HCT116 (cell line): ENCODE data around the gene LTA4H.

Experiments used
- CEBPB ChIP-seq: IDR thresholded peaks from 2 replicates; pipeline ENCODE4 v1.6.1; 2012; ENCODE audit warnings: low read depth
- CTCF ChIP-seq, 3 experiments: fragments of 200-600 bp in 1 of 3; sonication (generic) in 1 of 3; IDR thresholded peaks in 2 of 3; conservative IDR thresholded peaks in 1 of 3; 2 replicates each; pipeline ENCODE4 v1.5.1; 2012 to 2017; ENCODE audit warnings: low read depth in 2 of 3, low read length in 2 of 3, antibody characterized with exemption in 1 of 3, borderline replicate concordance in 1 of 3, control low read depth in 1 of 3, mild to moderate bottlenecking in 1 of 3, mixed read lengths in 1 of 3, mixed run types in 1 of 3, moderate library complexity in 1 of 3; ENCODE audit not compliant: insufficient read depth in 1 of 3
- EGR1 ChIP-seq: IDR thresholded peaks from 2 replicates; pipeline ENCODE4 v1.6.1; 2012; ENCODE audit warnings: low read depth
- EZH2 ChIP-seq: fragments of 200-600 bp; sonication (generic); IDR thresholded peaks from 2 replicates; pipeline ENCODE4 v1.6.1; 2017; ENCODE audit warnings: antibody characterized with exemption, mixed run types
- EZH2phosphoT487 ChIP-seq: fragments of 200-600 bp; IDR thresholded peaks from 2 replicates; pipeline ENCODE4 v1.6.1; 2018; ENCODE audit warnings: antibody characterized with exemption, borderline replicate concordance
- JUND ChIP-seq: IDR thresholded peaks from 2 replicates; pipeline ENCODE4 v1.6.1; 2012
- POLR2A ChIP-seq: IDR thresholded peaks from 2 replicates; pipeline ENCODE4 v1.7.0; 2011; ENCODE audit warnings: borderline replicate concordance; ENCODE audit not compliant: insufficient read depth, insufficient read length; ENCODE audit errors: extremely low read depth
- POLR2AphosphoS5 ChIP-seq: IDR thresholded peaks from 2 replicates; pipeline ENCODE4 v1.6.1; 2011; ENCODE audit warnings: mild to moderate bottlenecking, low read depth, low read length, moderate library complexity
- REST ChIP-seq: IDR thresholded peaks from 2 replicates; pipeline ENCODE4 v1.6.1; 2012; ENCODE audit warnings: low read depth
- SIN3A ChIP-seq: IDR thresholded peaks from 2 replicates; pipeline ENCODE4 v1.6.1; 2012; ENCODE audit warnings: low read depth
- YY1 ChIP-seq: IDR thresholded peaks from 2 replicates; pipeline ENCODE4 v1.6.1; 2011; ENCODE audit warnings: low read length, low read depth, moderate library complexity, mild to moderate bottlenecking; ENCODE audit not compliant: insufficient replicate concordance; ENCODE audit errors: extremely low read depth
- ZBTB33 ChIP-seq: IDR thresholded peaks from 2 replicates; pipeline ENCODE4 v1.6.1; 2011; ENCODE audit warnings: mild to moderate bottlenecking, low read length, moderate library complexity; ENCODE audit not compliant: insufficient replicate concordance; ENCODE audit errors: extremely low read depth
- ZFX ChIP-seq: fragments of 450-650 bp; IDR thresholded peaks from 2 replicates; pipeline ENCODE4 v1.6.1; 2017

- no peak for TF ChIP-seq CTCF (IDR thresholded peaks at IDR 0.05 in 2 of 3, conservative IDR thresholded peaks at IDR 0.05 in 1 of 3; ENCODE audit: borderline replicate concordance in 1 of 3, insufficient read depth in 1 of 3, low read depth in 2 of 3, low read length in 2 of 3)
- TF ChIP-seq POLR2AphosphoS5: peak; percentile 58
- no peak for TF ChIP-seq POLR2A
- TF ChIP-seq EZH2phosphoT487: no peak
- TF ChIP-seq EZH2: no peak
- TF ChIP-seq EGR1: 0 out of 2 replicates have a peak, but pooled peaks have one; percentile 47
- TF ChIP-seq YY1: peak; percentile 7
- no peak for TF ChIP-seq ZBTB33
- peak; percentile 99 for TF ChIP-seq CEBPB
- TF ChIP-seq SIN3A: peak; percentile 94
- TF ChIP-seq REST: no peak
- no peak for TF ChIP-seq ZFX
- TF ChIP-seq JUND: peak; percentile 89
Measured at GRCh38 chr12:96047229-96048211, 12.1 kb upstream of the LTA4H start.
